CD14-positive monocyte (primary cell): ENCODE data around the gene FOXO1. TPM values are rescaled to one million over a fixed set of nuclear protein-coding genes. Genes with fewer than 3 reads are reported as not detected.
A peak's percentile ranks its signal among the peaks of the same experiment; 100 is the strongest.

Source experiments
- DNase-seq, 3 donors: peaks; one replicate each; pipeline ENCODE4 v3.0.0-alpha.2; 2011 to 2022
- H2AFZ ChIP-seq: 2 replicates; pipeline ENCODE4 v1.6.0; 2012; ENCODE audit warnings: mild to moderate bottlenecking, low read depth, low read length, inconsistent platforms; ENCODE audit not compliant: insufficient read depth, poor library complexity, severe bottlenecking
- H3K27ac ChIP-seq, 2 donors: 1 replicate in 1 of 2; 2 replicates in 1 of 2; pipeline ENCODE4 v1.5.1; 2012 to 2013; ENCODE audit warnings: low read length in 2 of 2, control low read depth in 1 of 2, inconsistent platforms in 1 of 2, low read depth in 1 of 2, mild to moderate bottlenecking in 1 of 2
- H3K27me3 ChIP-seq, 2 donors: one replicate each; pipeline versions ENCODE4 v1.6.0 to v1.6.1; 2011 to 2013; ENCODE audit warnings: low read length in 2 of 2; ENCODE audit not compliant: control insufficient read depth in 2 of 2, insufficient read depth in 2 of 2
- H3K36me3 ChIP-seq, 2 donors: replicated peaks in 1 of 2; 1 replicate in 1 of 2; 2 replicates in 1 of 2; pipeline versions ENCODE4 v1.5.1 to v1.6.1; 2012 to 2013; ENCODE audit warnings: low read length in 2 of 2, control low read depth in 1 of 2, inconsistent platforms in 1 of 2, mild to moderate bottlenecking in 1 of 2; ENCODE audit not compliant: insufficient read depth in 2 of 2, control insufficient read depth in 1 of 2
- H3K4me1 ChIP-seq, 2 donors: 1 replicate in 1 of 2; 2 replicates in 1 of 2; pipeline versions ENCODE4 v1.5.1 to v1.6.1; 2012 to 2013; ENCODE audit warnings: low read length in 2 of 2, control low read depth in 1 of 2, inconsistent platforms in 1 of 2, mild to moderate bottlenecking in 1 of 2, moderate library complexity in 1 of 2; ENCODE audit not compliant: insufficient read depth in 2 of 2, control insufficient read depth in 1 of 2
- H3K4me2 ChIP-seq: replicated peaks from 2 replicates; pipeline ENCODE3; 2012; ENCODE audit warnings: low read length, moderate library complexity, mild to moderate bottlenecking; ENCODE audit not compliant: poor library complexity, severe bottlenecking; ENCODE audit errors: extremely low read depth
- H3K4me3 ChIP-seq, 3 experiments: fragments of 200-600 bp in 1 of 3; sonication (generic) in 1 of 3; replicated peaks in 1 of 3; 1 replicate in 2 of 3; 2 replicates in 1 of 3; pipeline ENCODE4 v1.5.1; 2011 to 2013; ENCODE audit warnings: low read length in 3 of 3, mild to moderate bottlenecking in 3 of 3, control low read depth in 2 of 3, low read depth in 2 of 3, inconsistent platforms in 1 of 3, moderate library complexity in 1 of 3
- H3K79me2 ChIP-seq: 2 replicates; pipeline ENCODE4 v1.6.0; 2012; ENCODE audit warnings: mild to moderate bottlenecking, control low read depth, inconsistent platforms, low read length, moderate library complexity; ENCODE audit not compliant: insufficient read depth
- H3K9ac ChIP-seq: 2 replicates; pipeline ENCODE4 v1.6.0; 2017; ENCODE audit warnings: low read length, mild to moderate bottlenecking; ENCODE audit not compliant: insufficient read depth, poor library complexity, severe bottlenecking
- H3K9me3 ChIP-seq, 2 donors: replicated peaks in 1 of 2; 1 replicate in 1 of 2; 2 replicates in 1 of 2; pipeline versions ENCODE4 v1.5.1 to v1.6.1; 2012 to 2013; ENCODE audit warnings: low read length in 2 of 2, control low read depth in 1 of 2; ENCODE audit not compliant: control insufficient read depth in 1 of 2, insufficient read depth in 1 of 2
- H4K20me1 ChIP-seq: 2 replicates; pipeline ENCODE4 v1.6.0; 2012; ENCODE audit warnings: mild to moderate bottlenecking, low read length, control low read depth, moderate library complexity; ENCODE audit not compliant: insufficient read depth
- H3K27ac Mint-ChIP-seq, 7 donors: one replicate each; pipeline ENCODE4 v1.8.0; 2020; ENCODE audit warnings: mild to moderate bottlenecking in 7 of 7, mixed read lengths in 7 of 7, moderate library complexity in 6 of 7, inconsistent platforms in 2 of 7
- H3K27me3 Mint-ChIP-seq, 3 donors: one replicate each; pipeline ENCODE4 v1.8.0; 2021 to 2022; ENCODE audit warnings: low read depth in 3 of 3, mild to moderate bottlenecking in 3 of 3, mixed read lengths in 3 of 3, moderate library complexity in 3 of 3, inconsistent platforms in 1 of 3
- H3K36me3 Mint-ChIP-seq, 2 donors: one replicate each; pipeline ENCODE4 v1.8.0; 2020; ENCODE audit warnings: mixed read lengths in 2 of 2, inconsistent platforms in 1 of 2, mild to moderate bottlenecking in 1 of 2
- H3K4me1 Mint-ChIP-seq: one replicate; pipeline ENCODE4 v1.8.0; 2020; ENCODE audit warnings: mild to moderate bottlenecking, mixed read lengths
- H3K4me3 Mint-ChIP-seq, 2 donors: one replicate each; pipeline ENCODE4 v1.8.0; 2020; ENCODE audit warnings: mild to moderate bottlenecking in 2 of 2, mixed read lengths in 2 of 2, moderate library complexity in 1 of 2
- H3K9me3 Mint-ChIP-seq, 7 donors: one replicate each; pipeline ENCODE4 v1.8.0; 2020 to 2022; ENCODE audit warnings: mixed read lengths in 7 of 7, mild to moderate bottlenecking in 6 of 7, moderate library complexity in 6 of 7, inconsistent platforms in 2 of 7
- CTCF ChIP-seq: fragments of 200-600 bp; IDR thresholded peaks from one replicate; pipeline ENCODE4 v1.8.0; 2022; ENCODE audit warnings: antibody characterized with exemption, mild to moderate bottlenecking
- WGBS: methylation state at CpG from one replicate; pipeline ENCODE4 v1.1.5; 2013; ENCODE audit warnings: missing lambda C conversion rate; ENCODE audit not compliant: insufficient coverage; 5-methylcytosine and 5-hydroxymethylcytosine counted together
- intact Hi-C, 2 donors: fragments of 100-400 bp; cut with micrococcal nuclease; formaldehyde crosslinking; loops; one replicate each; pipeline versions ENCODE4 v1.15.0 to v1.15.1; 2023
- polyA plus RNA-seq, 3 donors: library from polyadenylated mRNA; depleted of rRNA in 1 of 3; unstranded in 2 of 3; stranded (reverse) in 1 of 3; fragments of 300-500 nt in 2 of 3; fragments of >200 nt in 1 of 3; fragmentation: Illumina TruSeq in 2 of 3; gene quantifications; 1 replicate in 2 of 3; 2 replicates in 1 of 3; pipeline ENCODE4 v1.2.3, GENCODE V29; 2012 to 2021

Gene FOXO1
- polyA plus RNA-seq, 3 donors, result 3.1 to 11.3 (median 8.0) TPM

- Histone ChIP-seq H3K4me3 (no peak overlapping the region), H2AFZ (no peak overlapping the region), H3K9me3 (no peaks in the 10 kb centered on the region), H3K79me2 (no peaks in the 10 kb centered on the region), H3K9ac (no peak overlapping the region), H3K36me3 (peaks cover 0 to 9% of the 10 kb centered on the region in 2 donors), H3K4me1 (peaks cover 20 to 23% of the 10 kb centered on the region in 2 donors), H3K27ac (no peak overlapping the region), H3K4me2 (no peak overlapping the region), H4K20me1 (peaks cover 77% of the 10 kb centered on the region), H3K27me3 (peaks cover 9 to 27% of the 10 kb centered on the region in 2 donors)
- H3K27ac Mint-ChIP-seq, result peak overlapping the region in 1 of 7 donors; percentile 57
- DNase-seq, result no peak
- H3K36me3 Mint-ChIP-seq, result peaks cover 24 to 29% of the 10 kb centered on the region in 2 donors
- H3K4me3 Mint-ChIP-seq, result no peak overlapping the region
- intact Hi-C loops, result no loop called here
- H3K9me3 Mint-ChIP-seq, result peaks cover 0 to 6% (median 2%) of the 10 kb centered on the region in 7 donors
- H3K4me1 Mint-ChIP-seq, result peaks cover 23% of the 10 kb centered on the region
- WGBS, result 97% methylated on average over 7 of the region's 9 CpGs
- peaks cover 20 to 40% (median 35%) of the 10 kb centered on the region in 3 donors for H3K27me3 Mint-ChIP-seq
- no peak for TF ChIP-seq CTCF
Measured at GRCh38 chr13:40559915-40560314, 106.5 kb downstream of the FOXO1 start.

GRCh38 chr13:40558656-40559055 is 107.8 kb downstream of the FOXO1 start:
- DNase-seq, result no peak
- Mint-ChIP-seq H3K27ac (peak overlapping the region in 1 of 7 donors; percentile 8), H3K4me1 (peaks cover 11% of the 10 kb centered on the region), H3K36me3 (peaks cover 24 to 31% of the 10 kb centered on the region in 2 donors), H3K9me3 (peaks cover 0 to 6% (median 2%) of the 10 kb centered on the region in 7 donors), H3K4me3 (peak overlapping the region in 1 of 2 donors; percentile 33), H3K27me3 (peaks cover 11 to 27% (median 25%) of the 10 kb centered on the region in 3 donors)
- Histone ChIP-seq H3K9me3 (no peaks in the 10 kb centered on the region), H3K79me2 (no peaks in the 10 kb centered on the region), H4K20me1 (peaks cover 74% of the 10 kb centered on the region), H3K27ac (no peak overlapping the region), H3K4me2 (no peak overlapping the region), H3K4me3 (no peak overlapping the region), H3K36me3 (peaks cover 0 to 9% of the 10 kb centered on the region in 2 donors), H2AFZ (no peak overlapping the region), H3K4me1 (peaks cover 10 to 11% of the 10 kb centered on the region in 2 donors), H3K27me3 (peaks cover 2 to 15% of the 10 kb centered on the region in 2 donors), H3K9ac (no peak overlapping the region)
- TF ChIP-seq CTCF, result no peak
- intact Hi-C loops, result no loop called here
- no CpG with 5 or more reads among the region's 1 CpG for WGBS
